ENCODE measurements around the gene C16orf96. TPM values are rescaled to one million over a fixed set of nuclear protein-coding genes. Genes with fewer than 3 reads are reported as not detected.

C16orf96 gene
- total RNA-seq, 1 experiment from 2014 or later: 0.10 TPM

DNA sequence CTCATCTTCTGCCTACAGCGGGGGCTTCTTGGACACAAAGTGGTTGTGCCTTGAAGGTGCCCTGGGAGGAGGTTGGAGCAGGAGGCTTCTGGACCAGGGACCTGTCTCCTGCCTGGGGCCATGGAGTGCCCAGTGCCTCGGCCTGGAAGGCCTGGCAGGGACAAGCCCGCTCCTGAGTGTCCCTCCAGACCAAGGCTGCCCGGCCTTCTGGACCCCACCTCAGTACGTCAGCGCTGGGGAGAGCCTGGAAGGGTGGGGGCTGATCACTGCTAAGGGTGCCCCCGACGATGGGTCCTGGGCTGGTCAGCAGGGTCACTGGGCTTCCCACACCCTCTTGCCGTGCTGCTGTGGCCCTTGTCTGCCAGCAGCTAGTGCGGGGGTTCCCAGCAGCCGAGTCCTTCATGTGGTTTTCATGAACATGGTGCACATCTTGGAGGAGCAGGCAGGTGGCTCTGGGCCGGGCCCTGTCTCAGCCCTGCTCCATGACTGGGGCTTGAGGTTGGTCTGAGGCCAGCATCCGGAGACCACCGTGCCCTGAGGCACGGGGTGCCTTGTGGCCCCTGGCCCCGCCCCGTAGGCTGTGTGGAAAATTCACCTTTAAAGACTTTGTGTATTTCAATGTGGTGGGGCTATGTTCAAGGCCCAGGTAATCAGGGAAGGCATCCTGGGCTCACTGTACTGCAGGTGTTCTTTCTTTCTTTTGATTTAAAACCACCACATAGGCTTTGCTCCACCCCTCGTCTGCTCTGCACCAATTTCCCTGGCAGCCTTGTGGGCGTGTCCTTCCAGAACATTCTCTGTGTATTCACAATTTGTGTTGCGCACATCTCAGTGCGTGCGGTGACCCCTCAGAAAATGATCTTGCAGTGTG, 90.9 kb downstream of the C16orf96 start:
- POLR2A ChIA-PET: no interaction called here
- Histone ChIP-seq H3K4me2 (ENCODE audit: low read length) (no peak overlapping the region), H3K9me3 (ENCODE audit: control insufficient read depth in 1 of 2, insufficient read depth in 1 of 2, low read depth in 1 of 2, low read length in 2 of 2) (no peaks in the 10 kb centered on the region), H3K27ac (ENCODE audit: low read depth, low read length) (no peak overlapping the region), H3K4me3 (replicated peaks in 1 of 2; ENCODE audit: low read depth in 1 of 2, low read length in 2 of 2) (no peak overlapping the region), H4K20me1 (ENCODE audit: insufficient read depth) (no peaks in the 10 kb centered on the region), H2AFZ (ENCODE audit: low read depth, low read length, poor library complexity, severe bottlenecking) (no peak overlapping the region), H3K36me3 (ENCODE audit: control insufficient read depth in 1 of 2, insufficient read depth in 2 of 2, low read length in 2 of 2) (no peaks in the 10 kb centered on the region), H3K27me3 (ENCODE audit: insufficient read depth, low read length) (no peaks in the 10 kb centered on the region), H3K79me2 (ENCODE audit: insufficient read depth, low read length) (peaks cover 62% of the 10 kb centered on the region), H3K9ac (ENCODE audit: low read length) (no peak overlapping the region), H3K4me1 (ENCODE audit: control insufficient read depth in 1 of 2, insufficient read depth in 2 of 2, low read length in 2 of 2) (peaks cover 2 to 8% of the 10 kb centered on the region in 2 experiments; a peak in 3 of 4 replicates), H3K9me2 (ENCODE audit: insufficient read depth) (no peaks in the 10 kb centered on the region)
- no peak for ATAC-seq
- CTCF ChIA-PET: no interaction called here
- no peak for TF ChIP-seq POLR2A (IDR thresholded peaks at IDR 0.05; ENCODE audit: borderline replicate concordance, extremely low read depth, insufficient read depth, insufficient read length)
- no peak for TF ChIP-seq SIN3A (IDR thresholded peaks at IDR 0.05; ENCODE audit: low read depth)
- TF ChIP-seq ELF1 (IDR thresholded peaks at IDR 0.05; ENCODE audit: borderline replicate concordance, low read depth): no peak
- no peak for TF ChIP-seq EZH2 (IDR thresholded peaks at IDR 0.05)
- TF ChIP-seq, protein P1, sequence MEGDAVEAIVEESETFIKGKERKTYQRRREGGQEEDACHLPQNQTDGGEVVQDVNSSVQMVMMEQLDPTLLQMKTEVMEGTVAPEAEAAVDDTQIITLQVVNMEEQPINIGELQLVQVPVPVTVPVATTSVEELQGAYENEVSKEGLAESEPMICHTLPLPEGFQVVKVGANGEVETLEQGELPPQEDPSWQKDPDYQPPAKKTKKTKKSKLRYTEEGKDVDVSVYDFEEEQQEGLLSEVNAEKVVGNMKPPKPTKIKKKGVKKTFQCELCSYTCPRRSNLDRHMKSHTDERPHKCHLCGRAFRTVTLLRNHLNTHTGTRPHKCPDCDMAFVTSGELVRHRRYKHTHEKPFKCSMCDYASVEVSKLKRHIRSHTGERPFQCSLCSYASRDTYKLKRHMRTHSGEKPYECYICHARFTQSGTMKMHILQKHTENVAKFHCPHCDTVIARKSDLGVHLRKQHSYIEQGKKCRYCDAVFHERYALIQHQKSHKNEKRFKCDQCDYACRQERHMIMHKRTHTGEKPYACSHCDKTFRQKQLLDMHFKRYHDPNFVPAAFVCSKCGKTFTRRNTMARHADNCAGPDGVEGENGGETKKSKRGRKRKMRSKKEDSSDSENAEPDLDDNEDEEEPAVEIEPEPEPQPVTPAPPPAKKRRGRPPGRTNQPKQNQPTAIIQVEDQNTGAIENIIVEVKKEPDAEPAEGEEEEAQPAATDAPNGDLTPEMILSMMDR (IDR thresholded peaks at IDR 0.05 in 2 of 3, conservative IDR thresholded peaks at IDR 0.05 in 1 of 3; ENCODE audit: borderline replicate concordance in 1 of 3, insufficient read depth in 1 of 3, low read depth in 2 of 3, low read length in 2 of 3): no peak
- no peak for TF ChIP-seq EGR1 (IDR thresholded peaks at IDR 0.05; ENCODE audit: low read depth)
- TF ChIP-seq POLR2AphosphoS5 (IDR thresholded peaks at IDR 0.05; ENCODE audit: low read depth, low read length): no peak
- no peak for TF ChIP-seq EZH2phosphoT487 (IDR thresholded peaks at IDR 0.05; ENCODE audit: borderline replicate concordance)
- TF ChIP-seq, protein P2, sequence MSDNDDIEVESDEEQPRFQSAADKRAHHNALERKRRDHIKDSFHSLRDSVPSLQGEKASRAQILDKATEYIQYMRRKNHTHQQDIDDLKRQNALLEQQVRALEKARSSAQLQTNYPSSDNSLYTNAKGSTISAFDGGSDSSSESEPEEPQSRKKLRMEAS (IDR thresholded peaks at IDR 0.05): no peak
- TF ChIP-seq, protein P3, sequence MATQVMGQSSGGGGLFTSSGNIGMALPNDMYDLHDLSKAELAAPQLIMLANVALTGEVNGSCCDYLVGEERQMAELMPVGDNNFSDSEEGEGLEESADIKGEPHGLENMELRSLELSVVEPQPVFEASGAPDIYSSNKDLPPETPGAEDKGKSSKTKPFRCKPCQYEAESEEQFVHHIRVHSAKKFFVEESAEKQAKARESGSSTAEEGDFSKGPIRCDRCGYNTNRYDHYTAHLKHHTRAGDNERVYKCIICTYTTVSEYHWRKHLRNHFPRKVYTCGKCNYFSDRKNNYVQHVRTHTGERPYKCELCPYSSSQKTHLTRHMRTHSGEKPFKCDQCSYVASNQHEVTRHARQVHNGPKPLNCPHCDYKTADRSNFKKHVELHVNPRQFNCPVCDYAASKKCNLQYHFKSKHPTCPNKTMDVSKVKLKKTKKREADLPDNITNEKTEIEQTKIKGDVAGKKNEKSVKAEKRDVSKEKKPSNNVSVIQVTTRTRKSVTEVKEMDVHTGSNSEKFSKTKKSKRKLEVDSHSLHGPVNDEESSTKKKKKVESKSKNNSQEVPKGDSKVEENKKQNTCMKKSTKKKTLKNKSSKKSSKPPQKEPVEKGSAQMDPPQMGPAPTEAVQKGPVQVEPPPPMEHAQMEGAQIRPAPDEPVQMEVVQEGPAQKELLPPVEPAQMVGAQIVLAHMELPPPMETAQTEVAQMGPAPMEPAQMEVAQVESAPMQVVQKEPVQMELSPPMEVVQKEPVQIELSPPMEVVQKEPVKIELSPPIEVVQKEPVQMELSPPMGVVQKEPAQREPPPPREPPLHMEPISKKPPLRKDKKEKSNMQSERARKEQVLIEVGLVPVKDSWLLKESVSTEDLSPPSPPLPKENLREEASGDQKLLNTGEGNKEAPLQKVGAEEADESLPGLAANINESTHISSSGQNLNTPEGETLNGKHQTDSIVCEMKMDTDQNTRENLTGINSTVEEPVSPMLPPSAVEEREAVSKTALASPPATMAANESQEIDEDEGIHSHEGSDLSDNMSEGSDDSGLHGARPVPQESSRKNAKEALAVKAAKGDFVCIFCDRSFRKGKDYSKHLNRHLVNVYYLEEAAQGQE (IDR thresholded peaks at IDR 0.05; ENCODE audit: low read depth): no peak
- TF ChIP-seq RAD21 (IDR thresholded peaks at IDR 0.05; ENCODE audit: low read depth): no peak
- TF ChIP-seq CBX3 (IDR thresholded peaks at IDR 0.05; ENCODE audit: low read depth): no peak
- no peak for TF ChIP-seq TCF7L2 (IDR thresholded peaks at IDR 0.05; ENCODE audit: borderline replicate concordance, extremely low read depth, insufficient read depth, insufficient read length)
- no peak for TF ChIP-seq SP1 (IDR thresholded peaks at IDR 0.05; ENCODE audit: low read depth)
- no peak for TF ChIP-seq CEBPB (IDR thresholded peaks at IDR 0.05; ENCODE audit: low read depth)
- no peak for TF ChIP-seq FOSL1 (IDR thresholded peaks at IDR 0.05; ENCODE audit: low read depth)
- RAD21 ChIA-PET (ENCODE audit: low non-redundant PET in 1 of 2, low total read pairs in 2 of 2, uncharacterized antibody in 2 of 2, unreplicated experiment in 2 of 2): no interaction called here
- no peak for DNase-seq (ENCODE audit: low read depth, low spot score)
- intact Hi-C loops (cut with micrococcal nuclease): no loop called here
- no TSS peak for BruUV-seq (replicated peaks)
